ENCODE data around the gene FRMPD2. TPM values are rescaled to one million over a fixed set of nuclear protein-coding genes. Genes with fewer than 3 reads are reported as not detected.

FRMPD2 gene
- total and polyA plus RNA-seq, 7 donors = 0.04 TPM; not detected in 6

DNA sequence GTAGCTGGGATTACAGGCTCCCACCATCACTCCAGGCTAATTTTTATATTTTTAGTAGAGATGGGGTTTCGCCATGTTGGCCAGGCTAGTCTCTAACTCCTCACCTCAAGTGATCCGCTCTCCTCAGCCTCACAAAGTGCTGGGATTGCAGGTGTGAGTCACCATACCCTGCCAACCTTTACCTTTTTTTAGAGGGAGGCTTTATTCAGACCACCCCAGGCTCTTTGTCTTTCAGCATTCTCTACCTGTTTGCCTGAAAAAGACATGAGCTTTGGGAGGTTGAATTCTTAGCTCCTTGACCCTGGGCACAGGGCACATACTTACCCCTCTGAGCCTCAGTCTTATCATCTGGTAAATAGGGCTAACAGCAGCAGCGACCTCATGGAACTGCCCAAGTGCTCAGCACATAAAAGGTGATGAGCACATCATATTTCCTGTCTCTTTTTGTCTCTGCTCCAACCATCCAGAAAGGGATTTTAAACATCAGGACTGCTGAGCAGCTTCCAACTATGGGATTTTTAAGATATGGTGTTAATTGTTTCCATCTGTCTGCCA, 17.0 kb downstream of the FRMPD2 start:
- no peak overlapping the region for H3K27ac ChIP-seq
- no peaks in the 10 kb centered on the region for H3K36me3 ChIP-seq (ENCODE audit: insufficient read depth in 1 of 2, low read depth in 1 of 2)
- H3K4me3 ChIP-seq = no peak overlapping the region
- TF ChIP-seq, protein P1, sequence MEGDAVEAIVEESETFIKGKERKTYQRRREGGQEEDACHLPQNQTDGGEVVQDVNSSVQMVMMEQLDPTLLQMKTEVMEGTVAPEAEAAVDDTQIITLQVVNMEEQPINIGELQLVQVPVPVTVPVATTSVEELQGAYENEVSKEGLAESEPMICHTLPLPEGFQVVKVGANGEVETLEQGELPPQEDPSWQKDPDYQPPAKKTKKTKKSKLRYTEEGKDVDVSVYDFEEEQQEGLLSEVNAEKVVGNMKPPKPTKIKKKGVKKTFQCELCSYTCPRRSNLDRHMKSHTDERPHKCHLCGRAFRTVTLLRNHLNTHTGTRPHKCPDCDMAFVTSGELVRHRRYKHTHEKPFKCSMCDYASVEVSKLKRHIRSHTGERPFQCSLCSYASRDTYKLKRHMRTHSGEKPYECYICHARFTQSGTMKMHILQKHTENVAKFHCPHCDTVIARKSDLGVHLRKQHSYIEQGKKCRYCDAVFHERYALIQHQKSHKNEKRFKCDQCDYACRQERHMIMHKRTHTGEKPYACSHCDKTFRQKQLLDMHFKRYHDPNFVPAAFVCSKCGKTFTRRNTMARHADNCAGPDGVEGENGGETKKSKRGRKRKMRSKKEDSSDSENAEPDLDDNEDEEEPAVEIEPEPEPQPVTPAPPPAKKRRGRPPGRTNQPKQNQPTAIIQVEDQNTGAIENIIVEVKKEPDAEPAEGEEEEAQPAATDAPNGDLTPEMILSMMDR (IDR thresholded peaks at IDR 0.05) = no peak
- H3K9me3 ChIP-seq = peaks cover 3% of the 10 kb centered on the region
- H3K4me1 ChIP-seq = no peaks in the 10 kb centered on the region
- H3K27me3 ChIP-seq (ENCODE audit: insufficient read depth in 3 of 3, low read length in 2 of 3) = peaks cover 0 to 4% (median 4%) of the 10 kb centered on the region in 3 donors
- WGBS, 3 donors = 86 to 89% (median 88%) methylated on average over 3 of the region's 3 CpGs
- ATAC-seq (no peak), DNase-seq (no peak)
- intact Hi-C loops (cut with DNase I) = no loop called here

DNA sequence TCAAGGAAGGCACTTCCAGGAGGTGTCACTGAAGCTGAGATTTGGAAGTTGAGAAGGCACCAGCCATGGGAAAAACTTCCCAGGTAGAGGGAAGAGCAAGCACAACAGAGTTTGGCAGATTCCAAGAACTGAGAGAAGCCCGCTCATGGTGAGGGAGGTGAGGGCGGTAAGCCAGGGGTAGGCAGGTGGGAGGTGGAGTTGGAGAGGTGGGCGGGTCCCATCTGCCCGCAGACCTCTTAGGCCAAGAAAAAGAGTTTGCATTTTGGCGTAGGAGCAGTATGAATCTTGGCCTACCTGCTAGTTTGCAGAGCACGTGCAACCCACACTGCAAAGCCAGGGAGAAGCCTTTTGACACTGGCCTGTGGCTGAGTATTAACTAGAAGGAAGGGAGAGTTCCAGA, 18.8 kb downstream of the FRMPD2 start:
- intact Hi-C loops (cut with DNase I) = no loop called here
- DNase-seq (no peak), ATAC-seq (no peak)
- H3K27ac ChIP-seq = no peak overlapping the region
- H3K4me1 ChIP-seq = no peaks in the 10 kb centered on the region
- H3K36me3 ChIP-seq (ENCODE audit: insufficient read depth in 1 of 2, low read depth in 1 of 2) = no peaks in the 10 kb centered on the region
- H3K27me3 ChIP-seq (ENCODE audit: insufficient read depth in 3 of 3, low read length in 2 of 3) = peaks cover 0 to 4% (median 4%) of the 10 kb centered on the region in 3 donors
- H3K4me3 ChIP-seq = no peak overlapping the region
- TF ChIP-seq, protein P1 (IDR thresholded peaks at IDR 0.05) = no peak
- WGBS, 3 donors = 83 to 86% (median 85%) methylated on average over 6 of the region's 6 CpGs
- peaks cover 3% of the 10 kb centered on the region for H3K9me3 ChIP-seq

DNA sequence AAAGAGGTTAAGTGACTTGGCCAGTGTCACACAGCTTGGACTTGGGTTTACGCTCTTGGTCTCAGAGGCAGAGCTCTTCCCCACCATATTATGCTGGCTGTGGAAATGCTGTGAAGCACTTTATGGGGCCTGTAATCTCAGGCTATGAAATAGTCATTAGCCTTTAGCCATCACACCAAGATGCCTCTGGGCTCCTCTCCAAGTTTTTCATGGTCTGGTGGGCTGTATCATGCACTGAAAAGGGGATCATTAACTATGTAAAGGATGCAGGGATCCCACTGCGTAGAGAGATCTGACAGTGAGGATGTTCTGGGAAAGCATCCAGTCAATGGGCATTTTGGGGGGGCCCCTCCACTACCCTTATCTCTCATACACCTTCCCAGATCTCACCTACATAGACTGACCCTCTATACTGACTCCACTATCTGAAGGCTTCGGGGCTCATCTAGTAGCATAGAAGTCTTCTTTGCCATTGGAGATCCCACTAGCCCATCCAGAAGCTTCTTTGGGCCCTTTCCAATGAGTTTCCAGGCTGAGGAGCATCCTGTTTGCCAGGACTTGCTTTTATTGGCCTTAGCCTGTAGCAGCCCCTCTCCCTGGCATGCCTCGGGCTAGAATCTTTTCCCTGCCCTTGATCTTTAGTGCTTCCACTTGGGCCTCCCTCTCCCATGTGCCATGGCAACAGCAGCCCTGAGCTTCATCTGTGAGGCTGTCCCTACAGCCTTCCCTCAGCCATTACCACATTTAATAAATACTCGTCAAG, 19.6 kb downstream of the FRMPD2 start:
- 83 to 92% (median 88%) methylated on average over 5 of the region's 5 CpGs for WGBS, 3 donors
- no peak for ATAC-seq
- TF ChIP-seq, protein P1 (IDR thresholded peaks at IDR 0.05) = no peak

DNA sequence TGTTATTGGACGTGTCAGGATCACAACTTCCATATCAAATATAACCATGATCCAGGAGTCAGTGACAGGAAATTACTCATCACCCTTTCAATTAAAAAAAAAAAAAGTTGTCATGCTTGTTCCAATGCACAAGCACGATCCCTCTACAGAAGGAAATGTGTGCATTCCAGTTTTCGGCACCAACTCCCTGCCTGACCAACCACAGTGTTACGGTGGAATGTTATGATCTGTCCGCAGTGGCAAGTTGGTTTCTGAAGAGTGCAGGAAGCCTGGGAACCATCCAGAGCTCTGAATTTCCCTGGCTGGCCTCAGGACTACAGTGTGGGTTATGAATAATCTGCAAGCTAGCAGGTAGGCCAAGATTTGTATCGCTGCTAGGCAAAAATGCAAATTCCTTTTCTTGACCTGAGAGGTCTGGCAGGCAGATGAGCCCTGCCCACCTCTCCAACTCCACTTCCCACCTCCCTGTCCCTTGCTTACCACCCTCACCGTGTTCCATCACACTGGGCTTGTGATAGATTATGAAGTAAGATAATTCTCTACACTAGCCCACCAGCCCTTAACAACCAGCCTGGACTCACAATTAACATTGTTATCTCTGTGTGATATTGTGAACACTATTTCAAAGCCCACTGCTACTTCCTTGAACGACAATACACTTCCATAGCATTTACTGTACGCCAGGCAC, 20.4 kb downstream of the FRMPD2 start:
- no peak for DNase-seq
- Histone ChIP-seq H3K4me3 (no peak overlapping the region), H3K4me1 (no peaks in the 10 kb centered on the region), H3K36me3 (ENCODE audit: insufficient read depth in 1 of 2, low read depth in 1 of 2) (no peaks in the 10 kb centered on the region), H3K27ac (no peak overlapping the region), H3K27me3 (ENCODE audit: insufficient read depth in 3 of 3, low read length in 2 of 3) (peaks cover 0 to 4% (median 0%) of the 10 kb centered on the region in 3 donors), H3K9me3 (no peaks in the 10 kb centered on the region)
- TF ChIP-seq, protein P1 (IDR thresholded peaks at IDR 0.05) = no peak
- no peak for ATAC-seq
- 72 to 76% (median 75%) methylated on average over 9 of the region's 9 CpGs for WGBS, 3 donors
- intact Hi-C loops (cut with DNase I) = no loop called here

More for the DNA sequence above, 19.6 kb downstream of the FRMPD2 start:
- no peaks in the 10 kb centered on the region for H3K4me1 ChIP-seq
- no peak overlapping the region for H3K4me3 ChIP-seq
- H3K27me3 ChIP-seq (ENCODE audit: insufficient read depth in 3 of 3, low read length in 2 of 3) = peaks cover 0 to 4% (median 0%) of the 10 kb centered on the region in 3 donors
- DNase-seq = no peak
- no peak overlapping the region for H3K27ac ChIP-seq
- H3K36me3 ChIP-seq (ENCODE audit: insufficient read depth in 1 of 2, low read depth in 1 of 2) = no peaks in the 10 kb centered on the region
- intact Hi-C loops (cut with DNase I) = no loop called here
- H3K9me3 ChIP-seq = no peaks in the 10 kb centered on the region
